NCI-H510A (cell line): ENCODE measurements around the gene GCFC2.
"Not testable (repeated sequence)": the region's sequence is repeated elsewhere in the genome, so short reads cannot be mapped to it uniquely, and the experiment has no call there.

Experiments
- DNase-seq: peaks from one replicate; lab custom pipeline; 2025; lab: John Stamatoyannopoulos, UW

The GCFC2 gene

DNA sequence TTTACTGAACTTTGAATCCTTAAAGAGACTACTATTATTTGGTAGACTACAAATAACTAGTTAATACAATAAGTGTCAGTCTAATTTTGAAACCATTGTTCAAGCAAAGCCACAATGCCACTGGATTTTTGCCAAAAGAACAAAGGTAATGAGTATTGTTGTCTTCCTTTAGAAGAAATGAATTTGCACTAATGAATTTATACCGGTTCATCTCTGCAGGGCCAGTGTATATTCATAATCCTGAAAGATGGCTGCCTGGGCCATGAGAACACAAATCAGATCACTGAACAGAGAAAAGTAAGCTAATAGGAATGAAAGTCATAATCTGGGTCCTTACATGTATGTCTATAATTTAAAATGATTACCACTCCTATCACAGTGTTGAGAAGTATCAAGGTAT, 31.2 kb downstream of the GCFC2 start:
- no peak for DNase-seq

DNA sequence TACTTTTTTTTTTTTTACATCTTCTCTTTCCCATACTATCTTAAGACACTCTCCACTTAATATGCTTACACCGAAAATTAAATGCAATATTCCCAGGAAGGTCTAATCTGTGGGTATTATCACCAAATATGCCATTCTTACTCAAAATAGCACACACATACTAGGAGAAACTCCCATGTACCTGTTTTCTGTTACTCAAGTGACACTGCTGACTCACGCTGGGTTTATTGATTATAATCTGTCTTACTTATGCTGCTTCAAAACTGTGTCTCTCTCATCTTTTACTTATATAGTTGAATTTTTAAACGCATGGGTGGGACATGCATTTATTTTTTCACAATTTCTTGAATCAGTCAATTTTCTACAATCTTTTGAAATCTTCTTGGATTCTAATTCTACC, 34.3 kb downstream of the GCFC2 start:
- DNase-seq = no peak

DNA sequence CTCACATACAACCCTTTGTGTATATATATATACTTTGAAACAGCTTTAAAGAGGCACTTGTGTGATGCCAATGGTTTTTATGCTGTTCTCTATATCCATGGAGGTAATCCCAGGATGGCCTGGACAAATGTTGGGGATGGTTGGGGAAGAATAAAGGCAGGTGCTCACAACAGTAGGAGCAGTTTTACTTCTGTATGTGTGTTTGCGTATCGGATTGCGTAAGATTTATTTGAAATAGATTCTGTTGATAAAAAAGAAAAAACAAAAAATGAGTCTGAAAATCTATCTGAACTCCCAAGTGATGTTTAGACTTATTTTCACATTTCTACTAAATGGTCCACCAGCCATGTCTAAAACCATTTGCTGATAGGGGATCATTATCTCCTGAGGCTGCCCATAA, 34.8 kb downstream of the GCFC2 start:
- DNase-seq = no peak

DNA sequence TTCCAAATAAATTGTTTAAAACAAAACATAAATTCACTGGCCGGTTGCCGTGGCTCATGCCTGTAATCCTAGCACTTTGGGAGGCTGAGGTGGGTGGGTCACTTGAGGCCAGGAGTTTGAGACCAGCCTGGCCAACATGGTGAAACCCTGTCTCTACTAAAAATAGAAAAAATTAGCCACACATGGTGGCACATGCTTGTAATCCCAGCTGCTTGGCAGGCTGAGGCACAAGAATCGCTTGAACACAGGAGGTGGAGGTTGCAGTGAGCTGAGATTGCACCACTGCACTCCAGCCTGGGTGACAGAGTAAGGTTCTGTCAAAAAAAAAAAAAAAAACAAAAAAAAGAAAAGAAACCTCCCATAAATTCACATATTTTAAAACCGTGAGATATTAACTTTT, 35.3 kb downstream of the GCFC2 start:
- not testable (repeated sequence) for DNase-seq

DNA sequence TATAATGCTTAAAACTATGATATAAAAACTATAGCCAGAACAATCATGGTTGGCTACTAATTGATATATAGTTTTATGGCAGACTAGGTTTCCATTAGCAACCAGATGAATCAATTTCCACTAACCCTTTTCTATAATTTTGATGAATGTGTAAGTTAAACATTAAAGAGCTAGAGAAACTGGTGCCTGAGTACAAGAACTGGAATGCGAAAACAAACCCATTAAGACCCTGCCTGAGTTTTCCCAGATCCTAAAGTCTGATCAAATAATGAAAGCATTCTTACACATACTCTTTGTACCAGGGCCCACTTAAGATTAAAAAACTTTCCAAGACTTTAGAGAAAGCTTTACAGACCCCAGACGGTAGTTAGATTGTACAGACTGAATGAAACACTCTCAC, 42.8 kb downstream of the GCFC2 start:
- DNase-seq = no peak

DNA sequence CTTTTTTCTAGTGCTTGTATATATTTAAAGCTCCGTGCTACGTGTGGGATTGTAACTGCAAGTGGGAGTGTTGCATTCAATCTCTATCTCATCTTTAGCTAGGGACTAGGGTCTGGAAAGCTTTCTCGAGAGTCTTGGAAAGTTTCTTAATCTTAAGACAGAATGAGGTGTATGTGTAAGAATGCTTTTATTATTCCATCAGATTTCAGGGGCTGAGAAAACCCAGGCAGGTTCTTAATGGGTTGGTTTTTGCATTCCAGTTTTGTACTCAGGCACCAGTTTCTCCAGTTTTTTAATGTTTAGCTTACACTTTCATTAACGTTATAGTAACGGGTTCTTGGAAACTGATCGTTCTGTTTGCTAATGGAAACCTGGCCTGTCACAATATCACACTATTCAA, 43.8 kb downstream of the GCFC2 start:
- DNase-seq = no peak

DNA sequence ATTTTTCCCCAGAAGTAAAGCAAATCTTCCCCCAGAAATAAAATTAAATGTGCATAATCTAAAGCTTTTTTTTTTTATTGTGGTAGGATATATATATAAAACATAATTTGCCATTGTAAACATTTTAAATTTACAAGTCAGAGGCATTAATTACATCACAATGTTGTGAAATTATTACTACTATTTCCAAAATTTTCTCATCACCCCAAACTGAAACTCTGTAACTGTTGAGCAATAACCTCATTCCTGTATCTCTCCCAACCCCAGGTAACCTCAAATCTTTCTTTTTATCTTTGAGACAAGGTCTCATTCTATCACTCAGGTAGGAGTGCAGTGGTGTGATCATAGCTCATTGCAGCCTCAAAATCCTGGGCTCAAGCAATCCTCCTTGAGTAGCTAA, 52.9 kb downstream of the GCFC2 start:
- DNase-seq = no peak

DNA sequence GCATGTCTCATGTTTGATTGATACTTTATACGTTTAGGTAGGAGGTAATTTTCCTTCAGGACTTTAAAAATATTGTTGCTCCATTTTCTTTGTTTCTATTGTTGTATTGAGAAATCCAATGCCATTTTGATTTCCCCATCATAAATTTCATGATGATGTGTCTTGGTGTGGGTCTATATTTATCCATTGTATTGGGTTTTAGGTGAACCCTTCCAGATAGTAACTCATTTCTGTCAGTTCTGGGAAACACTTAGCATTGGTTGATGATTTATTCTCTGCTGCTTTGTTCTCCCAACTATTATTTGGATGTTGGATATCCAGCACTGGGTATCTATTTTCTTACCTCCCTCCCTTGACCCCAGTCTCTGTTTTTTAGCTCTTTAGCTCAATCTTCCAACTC, 54.2 kb downstream of the GCFC2 start:
- no peak for DNase-seq

DNA sequence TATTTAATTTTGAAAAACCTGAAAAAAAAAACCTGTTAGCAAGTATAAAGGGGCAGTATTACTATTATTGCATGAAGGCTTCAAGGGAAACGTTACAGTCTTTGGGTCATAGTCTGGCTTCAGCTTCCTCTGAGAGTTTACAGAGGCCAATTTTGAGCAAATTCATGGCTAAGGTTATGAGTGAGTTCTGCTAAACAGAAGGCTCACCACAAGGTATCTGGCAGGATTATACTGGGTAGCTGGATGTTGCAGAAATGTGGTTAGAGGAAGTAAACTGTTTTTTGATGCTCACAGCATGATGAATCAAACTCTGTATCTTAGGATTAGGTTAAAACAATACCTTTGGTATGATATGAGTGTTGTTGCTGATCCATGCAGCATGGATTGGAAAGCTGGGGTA, 54.9 kb downstream of the GCFC2 start:
- no peak for DNase-seq

DNA sequence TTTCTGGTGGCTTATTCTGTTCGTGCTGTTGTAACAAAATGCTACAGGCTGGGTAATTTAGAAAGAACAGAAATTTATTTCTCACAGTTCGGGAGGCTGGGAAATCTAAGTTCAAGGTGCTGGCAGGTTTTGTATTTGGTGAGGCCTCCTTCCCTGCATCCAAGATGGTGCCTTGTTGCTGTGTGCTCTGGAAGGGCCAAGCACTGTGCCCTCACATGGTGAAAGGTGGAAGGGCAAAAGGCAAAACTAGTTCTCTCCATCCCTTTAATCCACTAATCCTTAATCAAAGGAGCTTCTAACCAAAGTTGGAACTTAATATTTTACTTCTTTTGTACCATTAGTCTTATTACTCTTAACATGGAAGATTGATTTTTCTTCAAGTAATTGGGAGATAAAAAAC, 56.7 kb downstream of the GCFC2 start:
- no peak for DNase-seq

DNA sequence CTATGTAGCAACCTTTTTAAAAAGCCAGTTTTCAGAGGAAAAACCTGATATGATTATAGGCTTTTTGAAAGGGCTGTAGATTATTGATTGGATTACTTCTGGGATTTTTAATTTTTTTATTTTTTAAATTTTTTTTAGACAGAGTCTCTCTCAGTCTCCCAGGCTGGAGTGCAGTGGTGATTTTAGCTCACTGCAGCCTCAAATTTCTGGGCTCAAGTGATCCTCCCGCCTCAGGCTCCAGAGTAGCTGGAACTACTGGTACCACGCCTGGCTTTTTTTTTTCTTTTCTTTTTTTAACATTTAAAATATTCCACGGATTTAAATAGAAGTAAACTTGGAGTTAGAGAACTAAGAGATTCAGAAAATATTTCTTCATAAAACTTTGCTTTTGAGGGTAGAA, 62.9 kb downstream of the GCFC2 start:
- no peak for DNase-seq

DNA sequence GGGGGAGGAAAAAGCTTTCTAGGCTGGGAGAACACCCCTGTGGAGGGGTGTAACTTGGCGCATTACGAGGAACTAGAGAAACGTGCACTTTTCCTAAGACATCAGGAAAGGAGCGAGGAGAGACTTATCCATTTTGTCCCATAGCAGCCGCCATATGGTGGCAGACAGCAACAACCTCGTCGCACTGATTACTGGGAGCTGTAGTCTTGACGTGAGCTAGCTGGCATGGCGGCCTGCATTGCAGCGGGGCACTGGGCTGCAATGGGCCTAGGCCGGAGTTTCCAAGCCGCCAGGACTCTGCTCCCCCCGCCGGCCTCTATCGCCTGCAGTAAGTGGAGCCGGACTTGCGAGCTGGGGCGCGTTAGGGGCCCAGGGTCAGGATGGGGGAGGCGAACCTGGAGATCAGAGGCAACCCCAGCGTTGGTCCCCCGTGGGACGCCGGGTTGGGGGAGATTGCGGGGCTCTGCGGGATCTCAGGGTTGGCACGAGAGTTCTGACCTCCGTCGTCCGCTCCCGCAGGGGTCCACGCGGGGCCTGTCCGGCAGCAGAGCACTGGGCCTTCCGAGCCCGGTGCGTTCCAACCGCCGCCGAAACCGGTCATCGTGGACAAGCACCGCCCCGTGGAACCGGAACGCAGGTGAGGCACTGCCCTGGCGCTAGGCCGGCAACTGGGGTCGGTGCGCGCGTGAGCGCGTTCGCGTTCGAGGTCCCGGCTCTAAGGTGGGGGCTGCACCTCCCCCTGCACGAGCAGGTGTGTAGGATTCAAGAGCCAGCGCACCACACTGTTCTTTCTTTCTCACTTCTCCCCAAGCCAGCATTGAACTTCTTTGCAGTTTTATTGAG, 63.9 kb downstream of the GCFC2 start, which contains the start of gene MRPL19:
Gene MRPL19 (plus strand): TSS at position 201 of the 843 bp plus-strand sequence. CDS start 25 bp downstream, at position 226.
- DNase-seq = peak; percentile 82

DNA sequence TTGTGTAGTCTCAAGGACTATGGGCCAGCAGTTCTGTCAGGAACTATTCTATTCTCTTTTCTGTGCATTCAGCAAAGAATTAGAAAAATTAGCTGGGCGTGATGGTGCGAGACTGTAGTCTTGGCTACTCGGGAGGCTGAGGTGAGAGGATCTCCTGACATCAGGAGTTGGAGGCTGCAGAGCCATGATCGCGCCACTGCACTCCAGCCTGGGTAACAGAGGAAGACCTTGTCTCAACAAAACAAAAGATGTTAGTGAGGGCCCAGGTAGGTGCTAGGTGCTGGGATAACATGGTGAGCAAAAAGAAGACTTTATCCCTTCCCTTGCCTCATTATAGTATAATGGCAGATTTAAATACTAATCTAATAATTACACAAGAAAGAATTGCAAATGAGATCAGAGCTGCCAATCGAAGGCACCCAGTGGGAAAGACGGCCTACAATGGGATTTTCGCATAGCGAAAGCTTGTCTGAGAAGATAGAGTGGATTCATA, 64.6 kb downstream of the GCFC2 start:
- DNase-seq = no peak

DNA sequence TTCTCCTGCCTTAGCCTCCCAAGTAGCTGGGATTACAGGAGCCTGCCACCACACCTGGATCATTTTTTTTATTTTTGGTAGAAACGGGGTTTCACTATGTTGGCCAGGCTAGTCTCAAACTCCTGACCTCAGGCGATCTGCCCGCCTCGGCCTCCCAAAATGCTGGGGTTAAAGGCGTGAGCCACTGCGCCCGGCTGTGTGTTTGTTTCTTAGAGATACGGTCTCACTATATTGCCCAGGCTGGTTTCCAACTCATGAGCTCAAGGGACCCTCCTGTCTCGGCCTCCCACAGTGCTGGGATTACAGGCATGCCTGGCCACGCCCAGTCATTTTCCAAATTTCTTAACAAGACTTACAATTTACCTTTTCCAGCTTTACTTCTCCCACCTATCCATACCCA, 65.1 kb downstream of the GCFC2 start:
- no peak for DNase-seq

DNA sequence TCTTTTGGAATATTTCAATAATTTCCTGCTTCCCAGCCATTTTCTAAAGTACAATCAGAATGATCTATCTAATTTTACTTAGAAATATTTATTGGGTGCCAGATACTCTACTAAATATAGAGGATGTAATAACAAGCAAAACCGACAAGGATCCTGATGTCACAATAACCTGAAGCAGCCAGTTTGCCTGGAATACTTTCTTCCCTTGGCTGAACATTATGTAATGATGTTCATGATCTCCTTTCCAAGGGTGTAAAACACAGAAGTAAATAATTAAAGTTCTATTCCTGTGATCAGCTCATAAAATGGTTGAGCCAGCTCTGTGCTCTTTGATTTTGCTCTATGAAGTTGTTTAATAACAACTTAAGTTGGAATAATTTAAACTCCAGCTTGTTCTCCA, 66.7 kb downstream of the GCFC2 start:
- DNase-seq = no peak

DNA sequence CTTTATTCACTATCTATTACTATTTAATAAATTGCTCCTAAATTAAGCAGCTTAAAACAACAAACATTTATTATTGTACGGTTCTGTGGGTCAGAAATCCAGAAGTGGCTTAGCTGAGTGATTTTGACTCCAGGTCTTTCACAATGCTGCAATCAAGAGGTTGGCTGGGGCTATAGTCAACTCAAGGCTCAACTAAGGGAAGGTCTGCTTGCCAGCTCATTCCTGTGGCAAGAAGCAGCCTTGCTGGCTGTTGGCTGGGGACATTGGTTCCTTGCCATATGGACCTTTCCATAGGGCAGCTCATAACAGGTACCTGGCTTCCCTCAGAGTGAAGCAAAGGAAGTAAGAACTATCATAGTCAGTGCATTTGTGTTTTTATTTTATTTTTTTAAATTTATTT, 69.1 kb downstream of the GCFC2 start:
- no peak for DNase-seq

DNA sequence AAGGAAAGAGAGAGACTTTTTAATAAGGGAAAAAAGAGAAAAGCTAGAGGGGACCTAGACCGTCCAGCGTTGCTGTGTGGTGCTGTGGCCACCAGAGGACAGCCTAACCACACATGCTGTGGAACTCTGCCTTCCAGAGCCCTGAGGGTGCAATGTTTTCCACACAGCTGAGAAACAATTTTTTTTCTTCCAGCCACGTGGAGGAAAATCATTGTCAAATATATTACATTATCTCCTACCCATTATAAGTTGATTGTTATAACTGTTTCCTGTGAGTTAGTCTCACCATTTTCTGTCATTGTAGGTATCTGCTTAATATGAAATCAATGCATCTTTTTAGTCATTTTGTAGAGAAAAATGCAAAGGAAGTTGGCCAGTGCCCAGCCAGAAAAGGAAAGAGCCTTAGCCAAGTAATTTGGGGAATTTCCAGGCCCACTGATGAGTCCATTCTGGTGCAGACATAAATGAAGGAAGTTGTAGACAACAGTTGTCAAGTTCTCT, 70.0 kb downstream of the GCFC2 start:
- peak; percentile 24 for DNase-seq

DNA sequence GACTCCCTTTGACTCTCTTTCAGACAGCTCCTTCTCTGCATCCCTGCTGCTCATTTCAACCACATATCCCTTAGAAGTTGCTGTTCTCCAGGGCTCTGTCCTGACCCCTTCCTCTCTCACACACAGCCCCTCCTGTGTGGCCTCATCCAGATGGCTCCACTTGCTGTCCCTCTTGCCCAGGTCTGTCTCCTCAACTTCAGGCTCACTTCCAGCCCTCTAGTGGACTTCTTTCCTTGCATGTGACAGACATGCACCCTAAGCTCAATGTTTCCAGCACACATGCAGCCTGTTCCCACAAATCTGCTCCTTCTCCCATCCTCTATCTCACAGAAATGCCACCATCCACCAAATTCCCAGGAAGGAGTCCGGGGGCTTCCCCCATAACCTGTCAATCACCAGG, 73.1 kb downstream of the GCFC2 start:
- DNase-seq = no peak

DNA sequence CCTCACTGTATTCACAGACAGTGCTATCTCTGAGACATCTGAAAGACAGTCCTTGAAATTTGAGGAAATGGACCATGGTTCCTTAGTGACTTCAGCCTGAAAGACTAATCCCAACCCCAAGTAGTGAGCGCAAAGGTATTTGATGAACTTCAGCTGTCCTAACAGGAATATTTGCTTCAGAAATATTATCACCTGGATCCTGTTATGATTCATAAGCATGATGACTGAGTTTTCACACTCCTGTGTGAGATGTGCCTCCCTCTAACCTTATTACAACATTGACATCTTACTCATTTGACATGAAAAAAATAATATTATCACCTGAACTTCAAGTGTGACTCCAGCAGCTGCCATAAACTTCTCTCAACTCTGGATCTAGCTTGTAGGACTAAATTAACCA, 75.8 kb downstream of the GCFC2 start:
- no peak for DNase-seq

DNA sequence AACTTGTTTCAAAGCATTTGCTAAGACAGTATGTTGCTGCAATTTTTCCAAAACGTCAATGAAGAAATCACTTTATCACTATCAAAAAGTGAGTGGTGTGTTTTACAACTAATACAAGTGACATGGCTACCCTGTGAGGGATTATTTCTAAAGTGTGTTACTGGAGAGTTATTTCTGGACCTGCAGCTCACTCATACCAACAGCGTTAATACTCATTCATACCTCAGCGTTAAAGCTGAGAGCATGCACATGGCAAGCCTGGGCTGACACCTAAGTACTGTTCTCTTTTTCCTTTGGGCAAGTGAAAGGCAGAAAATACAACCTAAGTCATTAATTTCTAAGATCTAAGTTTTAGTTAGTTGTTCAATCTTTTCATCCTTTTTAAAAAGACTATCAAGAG, 77.1 kb downstream of the GCFC2 start:
- no peak for DNase-seq

DNA sequence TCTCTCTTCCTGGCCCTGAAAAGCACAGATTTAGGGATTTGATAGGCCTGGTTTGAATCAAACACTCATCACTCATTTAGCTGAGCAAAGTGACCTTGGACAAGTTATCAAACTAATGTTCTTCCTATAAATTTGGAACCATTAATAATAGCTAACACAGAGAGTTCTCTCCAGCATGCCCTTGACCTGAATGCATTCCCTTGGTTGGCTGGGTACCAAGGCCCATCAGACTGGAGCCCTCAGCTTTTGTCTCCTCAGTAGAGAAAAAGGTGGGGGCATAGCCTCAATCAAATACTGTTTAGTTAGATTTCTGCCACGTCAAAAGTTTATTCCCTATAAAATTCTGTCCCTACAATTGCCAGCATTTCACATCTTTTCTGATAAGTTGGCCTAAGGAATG, 77.9 kb downstream of the GCFC2 start:
- DNase-seq = no peak

DNA sequence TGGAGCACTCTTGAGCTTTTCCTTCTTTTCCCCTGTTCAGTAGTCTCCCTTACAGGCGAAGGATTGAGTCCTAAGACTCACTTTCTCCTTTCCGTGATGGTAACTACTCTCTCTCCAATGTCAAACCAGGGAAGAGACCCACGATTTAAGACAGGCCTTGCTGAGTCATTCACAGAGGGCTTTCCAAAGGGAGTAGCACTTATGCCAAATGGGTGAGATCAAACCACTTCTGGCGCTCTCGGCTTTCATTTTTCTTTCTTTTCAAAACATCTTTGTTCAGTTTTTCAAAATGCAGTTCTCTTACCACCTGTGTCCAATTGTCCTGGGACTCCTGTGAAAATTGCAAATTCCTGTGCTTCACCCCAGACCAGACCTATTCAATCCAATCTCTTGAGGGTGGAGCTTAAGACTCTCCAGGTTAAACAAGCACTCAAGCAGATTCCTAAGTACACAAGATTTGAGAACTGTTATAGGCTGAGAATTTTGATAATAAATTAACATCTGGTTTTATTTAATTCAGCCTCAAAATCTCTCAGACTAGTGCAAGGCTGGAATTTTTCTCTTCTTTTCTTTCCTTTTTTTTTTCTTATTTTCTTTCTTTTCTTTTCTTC, 78.5 kb downstream of the GCFC2 start:
- no peak for DNase-seq

DNA sequence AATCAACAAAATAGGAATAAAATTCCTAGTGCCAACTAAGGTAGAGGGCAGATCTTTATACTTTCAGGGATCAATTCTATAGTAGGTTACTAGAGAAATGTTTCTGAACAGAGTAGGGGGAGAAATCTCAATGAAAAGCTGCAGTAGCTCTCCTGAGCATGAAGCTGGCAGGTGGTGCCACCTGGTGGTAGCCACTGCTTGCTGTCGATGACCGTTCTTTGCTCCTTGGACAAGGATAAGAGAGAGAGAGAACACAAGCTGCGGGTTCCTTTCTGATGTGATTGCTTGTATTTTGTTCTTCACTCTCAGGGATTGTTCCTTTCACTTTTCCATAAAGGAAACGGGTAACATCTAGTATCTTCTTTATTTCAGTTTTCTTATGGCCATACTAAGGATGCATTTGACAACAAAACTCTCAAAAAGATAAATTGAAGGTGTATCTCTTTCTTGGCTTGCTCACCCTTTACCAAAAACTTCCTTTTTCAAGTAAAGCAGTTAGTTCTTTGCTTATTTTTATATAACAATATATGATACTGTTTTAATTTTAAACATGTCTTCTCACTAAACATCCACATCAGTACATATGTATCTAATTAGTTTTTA, 82.7 kb downstream of the GCFC2 start:
- peak; percentile 28 for DNase-seq
